Peyer's patch (tissue), 4 donors: ENCODE results near the gene SIRT5. TPM values are rescaled to one million over a fixed set of nuclear protein-coding genes. Genes with fewer than 3 reads are reported as not detected.

Source experiments
- DNase-seq, 3 donors: peaks; one replicate each; pipeline ENCODE4 v3.0.0-alpha.2; 2017 to 2019
- H3K27ac ChIP-seq, 4 donors: fragments of 200-600 bp; sonication (generic); one replicate each; pipeline ENCODE4 v1.5.1; 2016 to 2019
- H3K27me3 ChIP-seq, 2 donors: fragments of 200-600 bp; sonication (generic); one replicate each; pipeline ENCODE4 v1.5.1; 2019
- H3K36me3 ChIP-seq, 3 donors: fragments of 200-600 bp; sonication (generic); one replicate each; pipeline ENCODE4 v1.5.1; 2016 to 2019
- H3K4me1 ChIP-seq, 4 donors: fragments of 200-600 bp; sonication (generic); one replicate each; pipeline ENCODE4 v1.5.1; 2016 to 2019
- H3K4me3 ChIP-seq, 4 donors: fragments of 200-600 bp; sonication (generic); 1 replicate in 3 of 4; 2 replicates in 1 of 4; pipeline ENCODE4 v1.5.1; 2016 to 2019; ENCODE audit warnings: mild to moderate bottlenecking in 1 of 4
- H3K9me3 ChIP-seq, 4 donors: fragments of 200-600 bp; sonication (generic); one replicate each; pipeline ENCODE4 v1.5.1; 2016 to 2019; ENCODE audit warnings: mild to moderate bottlenecking in 1 of 4
- CTCF ChIP-seq, 6 experiments: fragments of 450-650 bp in 4 of 6; fragments of 200-600 bp in 2 of 6; sonication (generic) in 1 of 6; IDR thresholded peaks; one replicate each; pipeline ENCODE4 v1.5.1; 2017 to 2019; ENCODE audit warnings: antibody characterized with exemption in 6 of 6, mild to moderate bottlenecking in 3 of 6, moderate library complexity in 1 of 6
- POLR2A ChIP-seq, 2 donors: fragments of 450-650 bp; IDR thresholded peaks; one replicate each; pipeline ENCODE4 v1.5.1; 2017; ENCODE audit warnings: antibody characterized with exemption in 2 of 2, mild to moderate bottlenecking in 2 of 2, moderate library complexity in 2 of 2
- total RNA-seq, 4 donors: library from RNA; depleted of rRNA; stranded (reverse); fragments of >200 nt; gene quantifications; one replicate each; pipeline ENCODE4 v1.1.0, GENCODE V29; 2016

Gene SIRT5
- total RNA-seq, 4 donors from 2014 or later, result 6.8 to 22.1 (median 18.1) TPM

- TF ChIP-seq POLR2A (IDR thresholded peaks at IDR 0.05) (no peak), CTCF (IDR thresholded peaks at IDR 0.05) (no peak)
- Histone ChIP-seq H3K36me3 (peaks cover 0 to 3% (median 0%) of the 10 kb centered on the region in 3 donors), H3K4me1 (peaks cover 0 to 19% (median 4%) of the 10 kb centered on the region in 4 donors), H3K4me3 (no peak overlapping the region), H3K9me3 (peaks cover 0 to 3% (median 0%) of the 10 kb centered on the region in 4 donors), H3K27ac (no peak overlapping the region), H3K27me3 (no peaks in the 10 kb centered on the region)
- no peak for DNase-seq
These were observed 37.3 kb downstream of the SIRT5 start for GRCh38 chr6:13611715-13612114.

GRCh38 chr6:13613029-13613594 is 38.7 kb downstream of the SIRT5 start:
- Histone ChIP-seq H3K36me3 (peaks cover 0 to 12% (median 0%) of the 10 kb centered on the region in 3 donors), H3K4me3 (no peak overlapping the region), H3K27ac (no peak overlapping the region), H3K9me3 (peaks cover 0 to 3% (median 0%) of the 10 kb centered on the region in 4 donors), H3K4me1 (peaks cover 0 to 27% (median 6%) of the 10 kb centered on the region in 4 donors), H3K27me3 (no peaks in the 10 kb centered on the region)
- no peak for DNase-seq
- no peak for TF ChIP-seq CTCF (IDR thresholded peaks at IDR 0.05)

GRCh38 chr6:13614126-13614925 is 39.9 kb downstream of the SIRT5 start:
- peaks cover 0 to 23% (median 0%) of the 10 kb centered on the region in 3 donors for H3K36me3 ChIP-seq
- TF ChIP-seq POLR2A (IDR thresholded peaks at IDR 0.05), result no peak
- no peak for TF ChIP-seq CTCF (IDR thresholded peaks at IDR 0.05)
- no peaks in the 10 kb centered on the region for H3K27me3 ChIP-seq
- H3K27ac ChIP-seq, result peak overlapping the region; percentile 77 to 95 (median 87)
- no peaks in the 10 kb centered on the region for H3K9me3 ChIP-seq
- peaks cover 0 to 27% (median 6%) of the 10 kb centered on the region in 4 donors for H3K4me1 ChIP-seq
- DNase-seq, result peak; percentile 43 to 75 (median 71)
- H3K4me3 ChIP-seq, result peak overlapping the region; percentile 63 to 98 (median 74)

- no peaks in the 10 kb centered on the region for H3K27me3 ChIP-seq
- H3K4me1 ChIP-seq, result peaks cover 0 to 27% (median 6%) of the 10 kb centered on the region in 4 donors
- peak within 1 kb of the TSS; percentile 77 to 95 (median 87) for H3K27ac ChIP-seq
- H3K36me3 ChIP-seq, result peaks cover 0 to 31% (median 0%) of the 10 kb centered on the region in 3 donors
- H3K9me3 ChIP-seq, result no peaks in the 10 kb centered on the region
- peak within 1 kb of the TSS; percentile 63 to 98 (median 74) for H3K4me3 ChIP-seq
- TF ChIP-seq POLR2A (IDR thresholded peaks at IDR 0.05) (peak; percentile 82 to 87), CTCF (IDR thresholded peaks at IDR 0.05) (peak; percentile 84 to 99 (median 96))
- DNase-seq, result peak; percentile 95 to 98 (median 98)
These were observed 40.8 kb downstream of the SIRT5 start, which contains the start of gene NOL7 for GRCh38 chr6:13614926-13615791. NOL7 (plus strand) TSS chr6:13615335; CDS start chr6:13615359, 24 bp downstream.

- Histone ChIP-seq H3K27me3 (no peaks in the 10 kb centered on the region), H3K4me3 (peak overlapping the region; percentile 63 to 98 (median 74)), H3K4me1 (peaks cover 0 to 27% (median 6%) of the 10 kb centered on the region in 4 donors), H3K9me3 (no peaks in the 10 kb centered on the region), H3K27ac (peak overlapping the region; percentile 77 to 95 (median 87)), H3K36me3 (peaks cover 0 to 37% (median 0%) of the 10 kb centered on the region in 3 donors)
- TF ChIP-seq CTCF (IDR thresholded peaks at IDR 0.05), result no peak
- no peak for TF ChIP-seq POLR2A (IDR thresholded peaks at IDR 0.05)
- DNase-seq, result peak; percentile 53 to 76 (median 76)
These were observed 41.4 kb downstream of the SIRT5 start for GRCh38 chr6:13615792-13616120.
